ENCODE results near the gene FAM124B.

Gene FAM124B

GRCh38 chr2:224333726-224334482, 68.0 kb downstream of the FAM124B start:
- DNase-seq: no peak

DNA sequence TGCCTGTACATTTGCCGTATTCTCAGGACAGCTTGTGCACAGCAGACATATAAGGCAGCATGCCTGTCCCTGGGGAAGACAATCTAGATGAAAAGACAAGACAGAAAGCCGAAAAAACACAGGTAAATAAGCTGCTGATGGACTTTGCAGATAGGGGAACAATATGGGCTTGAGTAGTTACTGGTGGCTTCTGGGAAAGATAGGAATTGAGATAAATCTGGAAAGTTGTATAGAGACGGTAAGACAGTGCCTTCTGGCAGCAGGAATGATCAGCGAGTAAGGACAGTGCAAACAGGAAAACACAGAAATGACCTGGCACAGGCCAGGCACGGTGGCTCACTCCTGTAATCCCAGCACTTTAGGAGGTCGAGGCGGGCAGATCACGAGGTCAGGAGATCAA, 70.2 kb downstream of the FAM124B start:
- DNase-seq: no peak

DNA sequence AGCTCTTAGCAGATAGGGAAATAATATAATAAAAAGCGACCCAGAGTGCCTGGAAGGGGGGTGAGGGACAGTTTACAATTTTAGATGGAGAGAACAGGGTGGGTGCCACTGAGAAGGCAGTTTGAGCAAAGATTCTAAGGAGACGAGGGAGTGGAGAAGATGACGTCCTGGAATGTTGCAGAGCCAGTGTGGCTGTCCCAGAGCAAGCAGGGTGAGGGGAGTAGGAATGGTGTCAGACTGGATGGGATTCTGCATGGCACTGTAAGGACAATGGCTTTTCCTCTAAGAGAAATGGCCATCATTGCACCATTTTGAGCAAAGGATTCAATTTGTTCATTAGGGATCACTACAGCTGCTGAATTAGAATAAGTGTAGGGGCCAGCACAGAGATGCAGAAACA, 73.1 kb downstream of the FAM124B start:
- DNase-seq: no peak

Measured in activated T-cell treated with anti-CD3 and anti-CD28 coated beads, Interleukin-2, amount 50 U/mL, for 48 hours (primary cell).